Body of pancreas (tissue), 4 donors: ENCODE measurements around the gene CBX6. TPM values are rescaled to one million over a fixed set of nuclear protein-coding genes. Genes with fewer than 3 reads are reported as not detected.

Experiments used
- ATAC-seq: fragments of 150-250 bp; one replicate; pipeline ENCODE4 v1.9.1; 2016
- DNase-seq, 4 donors: peaks; one replicate each; pipeline ENCODE4 v3.0.0-alpha.2; 2019
- H3K27ac ChIP-seq, 4 donors: fragments of 200-600 bp; sonication (generic); 1 replicate in 3 of 4; 2 replicates in 1 of 4; pipeline versions ENCODE4 v1.5.1 to v1.6.1; 2016 to 2019; ENCODE audit warnings: mild to moderate bottlenecking in 1 of 4, mixed read lengths in 1 of 4, moderate library complexity in 1 of 4
- H3K27me3 ChIP-seq, 2 donors: fragments of 200-600 bp; sonication (generic); one replicate each; pipeline ENCODE4 v1.6.0; 2016; ENCODE audit warnings: mild to moderate bottlenecking in 1 of 2
- H3K36me3 ChIP-seq, 2 donors: fragments of 200-600 bp; sonication (generic); replicated peaks in 1 of 2; 2 replicates each; pipeline ENCODE4 v1.5.1; 2016; ENCODE audit warnings: low read depth in 2 of 2; ENCODE audit not compliant: insufficient read depth in 1 of 2
- H3K4me1 ChIP-seq: fragments of 200-600 bp; sonication (generic); one replicate; pipeline ENCODE4 v1.6.0; 2016
- H3K4me3 ChIP-seq, 2 donors: fragments of 200-600 bp; sonication (generic); 1 replicate in 1 of 2; 2 replicates in 1 of 2; pipeline ENCODE4 v1.5.1; 2016 to 2019
- H3K9me3 ChIP-seq, 3 donors: fragments of 200-600 bp; sonication (generic); 1 replicate in 2 of 3; 2 replicates in 1 of 3; pipeline ENCODE4 v1.5.1; 2016
- CTCF ChIP-seq, 7 experiments: fragments of 450-650 bp in 4 of 7; fragments of 200-600 bp in 3 of 7; sonication (generic) in 3 of 7; IDR thresholded peaks; one replicate each; pipeline ENCODE4 v1.5.1; 2016 to 2019; ENCODE audit warnings: antibody characterized with exemption in 7 of 7
- POLR2A ChIP-seq, 3 donors: fragments of 450-650 bp; IDR thresholded peaks; one replicate each; pipeline ENCODE4 v1.6.1; 2016; ENCODE audit warnings: antibody characterized with exemption in 3 of 3, mild to moderate bottlenecking in 2 of 3
- WGBS, 2 donors: methylation state at CpG; one replicate each; pipeline ENCODE4 v1.1.5; 2017; 5-methylcytosine and 5-hydroxymethylcytosine counted together
- intact Hi-C: fragments of 100-400 bp; cut with DNase I; formaldehyde crosslinking; loops from one replicate; pipeline ENCODE4 v1.15.1; 2023
- total RNA-seq, 2 donors: library from RNA; depleted of rRNA; stranded (reverse); fragments of >200 nt; gene quantifications; one replicate each; pipeline ENCODE4 v1.1.0, GENCODE V29; 2016

CBX6 gene
- total RNA-seq, 2 donors from 2014 or later, result 32.7 to 45.2 TPM

GRCh38 chr22:38852522-38852921, 19.5 kb downstream of the CBX6 start:
- TF ChIP-seq CTCF (IDR thresholded peaks at IDR 0.05) (no peak), POLR2A (IDR thresholded peaks at IDR 0.05) (no peak)
- no peaks in the 10 kb centered on the region for H3K36me3 ChIP-seq
- 82 to 86% methylated on average over 1 of the region's 1 CpG for WGBS, 2 donors
- no peaks in the 10 kb centered on the region for H3K4me1 ChIP-seq
- no peaks in the 10 kb centered on the region for H3K9me3 ChIP-seq
- H3K27me3 ChIP-seq, result no peaks in the 10 kb centered on the region
- H3K27ac ChIP-seq, result no peak overlapping the region
- H3K4me3 ChIP-seq, result no peak overlapping the region
- ATAC-seq (no peak), DNase-seq (no peak)
- intact Hi-C loops, result no loop called here

- intact Hi-C loops, result no loop called here
- Histone ChIP-seq H3K4me3 (no peak overlapping the region), H3K36me3 (no peaks in the 10 kb centered on the region), H3K27ac (no peak overlapping the region), H3K4me1 (no peaks in the 10 kb centered on the region), H3K27me3 (no peaks in the 10 kb centered on the region), H3K9me3 (no peaks in the 10 kb centered on the region)
- WGBS, 2 donors, result 58 to 59% methylated on average over 13 to 15 of the region's 15 CpGs
- DNase-seq (no peak), ATAC-seq (no peak)
- TF ChIP-seq CTCF (IDR thresholded peaks at IDR 0.05), result no peak
- no peak for TF ChIP-seq POLR2A (IDR thresholded peaks at IDR 0.05)
Measured at GRCh38 chr22:38850941-38851849, 20.8 kb downstream of the CBX6 start.

- Histone ChIP-seq H3K27ac (no peak overlapping the region), H3K27me3 (no peaks in the 10 kb centered on the region), H3K4me3 (no peak overlapping the region), H3K4me1 (no peaks in the 10 kb centered on the region), H3K36me3 (no peaks in the 10 kb centered on the region), H3K9me3 (no peaks in the 10 kb centered on the region)
- TF ChIP-seq POLR2A (IDR thresholded peaks at IDR 0.05) (no peak), CTCF (IDR thresholded peaks at IDR 0.05) (no peak)
- intact Hi-C loops, result no loop called here
- no peak for ATAC-seq
- no peak for DNase-seq
- WGBS, 2 donors, result 63 to 80% methylated on average over 2 of the region's 2 CpGs
Measured at GRCh38 chr22:38850399-38850798, 21.6 kb downstream of the CBX6 start.

GRCh38 chr22:38849811-38850210, 22.2 kb downstream of the CBX6 start:
- H3K27me3 ChIP-seq, result no peaks in the 10 kb centered on the region
- no peak overlapping the region for H3K4me3 ChIP-seq
- 78 to 84% methylated on average over 5 to 6 of the region's 6 CpGs for WGBS, 2 donors
- TF ChIP-seq CTCF (IDR thresholded peaks at IDR 0.05), result no peak
- no peak for TF ChIP-seq POLR2A (IDR thresholded peaks at IDR 0.05)
- intact Hi-C loops, result no loop called here
- H3K9me3 ChIP-seq, result no peaks in the 10 kb centered on the region
- H3K4me1 ChIP-seq, result no peaks in the 10 kb centered on the region
- H3K27ac ChIP-seq, result no peak overlapping the region
- H3K36me3 ChIP-seq, result no peaks in the 10 kb centered on the region
- ATAC-seq, result no peak
- no peak for DNase-seq

GRCh38 chr22:38846412-38846811, 25.6 kb downstream of the CBX6 start:
- no peak overlapping the region for H3K27ac ChIP-seq
- 83 to 84% methylated on average over 1 of the region's 1 CpG for WGBS, 2 donors
- intact Hi-C loops, result no loop called here
- DNase-seq, result no peak
- no peak overlapping the region for H3K4me3 ChIP-seq
- no peaks in the 10 kb centered on the region for H3K9me3 ChIP-seq
- ATAC-seq, result no peak
- TF ChIP-seq CTCF (IDR thresholded peaks at IDR 0.05) (no peak), POLR2A (IDR thresholded peaks at IDR 0.05) (no peak)
- H3K27me3 ChIP-seq, result no peaks in the 10 kb centered on the region
- no peaks in the 10 kb centered on the region for H3K36me3 ChIP-seq
- H3K4me1 ChIP-seq, result peaks cover 26% of the 10 kb centered on the region
